ENCODE measurements around the gene WFS1. TPM values are rescaled to one million over a fixed set of nuclear protein-coding genes. Genes with fewer than 3 reads are reported as not detected.

WFS1 gene
- total RNA-seq, 1 donor, result 14.3 TPM

DNA sequence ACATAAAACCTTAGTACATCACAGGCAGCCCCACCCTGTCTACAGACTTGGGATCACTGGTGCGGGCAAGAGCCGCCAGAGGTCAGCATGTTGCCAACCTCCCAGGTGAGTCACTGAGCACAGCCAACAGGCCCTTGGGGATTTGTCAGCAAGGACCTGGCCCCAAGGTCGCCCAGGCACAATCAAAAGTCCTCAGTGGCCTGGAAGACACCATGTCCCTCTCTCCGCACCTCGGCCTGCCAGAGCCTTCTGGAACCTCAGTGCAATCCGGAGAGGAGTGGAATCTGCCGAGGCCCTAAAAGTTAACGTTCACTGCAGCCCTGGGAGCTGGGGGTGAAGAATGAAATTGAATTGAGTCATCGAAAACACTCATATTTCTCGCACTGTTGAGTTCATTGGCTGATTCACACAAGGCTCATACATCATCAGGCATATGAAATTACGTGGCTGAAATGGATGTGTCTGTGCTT is 74.3 kb downstream of the WFS1 start:
- peak; percentile 54 for DNase-seq (ENCODE audit: low read depth)
- H3K4me3 ChIP-seq (ENCODE audit: low read depth, low read length), result no peak overlapping the region
- TF ChIP-seq, protein P1, sequence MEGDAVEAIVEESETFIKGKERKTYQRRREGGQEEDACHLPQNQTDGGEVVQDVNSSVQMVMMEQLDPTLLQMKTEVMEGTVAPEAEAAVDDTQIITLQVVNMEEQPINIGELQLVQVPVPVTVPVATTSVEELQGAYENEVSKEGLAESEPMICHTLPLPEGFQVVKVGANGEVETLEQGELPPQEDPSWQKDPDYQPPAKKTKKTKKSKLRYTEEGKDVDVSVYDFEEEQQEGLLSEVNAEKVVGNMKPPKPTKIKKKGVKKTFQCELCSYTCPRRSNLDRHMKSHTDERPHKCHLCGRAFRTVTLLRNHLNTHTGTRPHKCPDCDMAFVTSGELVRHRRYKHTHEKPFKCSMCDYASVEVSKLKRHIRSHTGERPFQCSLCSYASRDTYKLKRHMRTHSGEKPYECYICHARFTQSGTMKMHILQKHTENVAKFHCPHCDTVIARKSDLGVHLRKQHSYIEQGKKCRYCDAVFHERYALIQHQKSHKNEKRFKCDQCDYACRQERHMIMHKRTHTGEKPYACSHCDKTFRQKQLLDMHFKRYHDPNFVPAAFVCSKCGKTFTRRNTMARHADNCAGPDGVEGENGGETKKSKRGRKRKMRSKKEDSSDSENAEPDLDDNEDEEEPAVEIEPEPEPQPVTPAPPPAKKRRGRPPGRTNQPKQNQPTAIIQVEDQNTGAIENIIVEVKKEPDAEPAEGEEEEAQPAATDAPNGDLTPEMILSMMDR (IDR thresholded peaks at IDR 0.05; ENCODE audit: insufficient read depth, low read length), result peak; percentile 6

DNA sequence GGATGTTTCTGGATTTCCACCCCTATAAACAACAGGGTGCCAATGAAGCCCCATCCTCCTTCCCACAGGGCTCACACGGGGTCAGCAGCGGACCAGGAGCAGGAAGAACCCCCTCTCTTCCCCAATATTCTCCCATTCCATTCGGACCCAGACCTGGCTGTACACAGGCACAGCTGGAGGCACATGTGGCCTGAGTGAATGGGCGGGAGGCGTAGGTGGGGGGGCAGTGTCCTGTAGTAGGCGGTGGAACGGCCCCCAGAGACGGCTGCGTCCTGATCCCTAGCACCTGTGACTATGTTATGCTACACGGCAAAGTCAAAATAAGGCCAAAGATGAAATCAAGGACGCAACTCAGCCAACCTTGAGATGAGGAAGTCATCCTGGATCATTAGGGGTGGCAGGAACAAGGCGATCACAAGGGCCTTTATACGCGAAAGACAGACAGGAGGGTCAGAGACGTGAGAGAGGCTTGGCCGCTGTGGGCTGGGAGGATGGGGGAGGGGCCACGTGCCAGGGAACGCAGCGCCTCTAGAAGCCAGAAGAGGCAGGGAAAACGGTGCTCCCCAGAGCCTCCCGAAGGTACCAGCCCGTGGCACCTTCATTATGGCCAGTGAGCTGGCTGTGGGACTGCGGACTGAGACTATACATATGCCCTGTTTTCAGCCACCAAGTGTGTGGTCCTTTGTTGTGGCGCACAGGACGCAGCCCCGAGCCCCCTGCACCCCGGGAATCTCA is 75.6 kb downstream of the WFS1 start:
- TF ChIP-seq, protein P1 (IDR thresholded peaks at IDR 0.05; ENCODE audit: insufficient read depth, low read length), result no peak
- no peak overlapping the region for H3K4me3 ChIP-seq (ENCODE audit: low read depth, low read length)
- DNase-seq (ENCODE audit: low read depth), result no peak

DNA sequence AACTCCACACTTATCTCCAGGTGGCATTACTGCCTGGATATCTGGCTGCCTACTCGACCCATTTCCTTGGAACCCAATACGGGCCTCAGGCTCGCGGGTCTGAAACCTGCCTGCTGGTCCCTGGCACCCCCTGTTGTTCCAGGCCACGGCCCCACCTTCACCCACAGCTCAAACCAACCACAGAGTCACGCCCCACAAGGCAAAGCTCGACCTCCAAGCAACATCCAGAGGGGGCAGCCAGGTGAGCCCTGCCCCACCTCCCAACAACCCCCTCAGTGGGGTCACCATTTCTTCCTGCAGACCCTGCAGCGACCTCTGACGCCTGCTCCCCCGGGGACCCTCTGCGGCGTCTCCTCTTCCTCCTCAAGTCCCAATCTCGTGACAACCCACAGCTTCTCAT is 76.2 kb downstream of the WFS1 start:
- TF ChIP-seq, protein P1 (IDR thresholded peaks at IDR 0.05; ENCODE audit: insufficient read depth, low read length), result no peak
- no peak for DNase-seq (ENCODE audit: low read depth)
- H3K4me3 ChIP-seq (ENCODE audit: low read depth, low read length), result no peak overlapping the region

DNA sequence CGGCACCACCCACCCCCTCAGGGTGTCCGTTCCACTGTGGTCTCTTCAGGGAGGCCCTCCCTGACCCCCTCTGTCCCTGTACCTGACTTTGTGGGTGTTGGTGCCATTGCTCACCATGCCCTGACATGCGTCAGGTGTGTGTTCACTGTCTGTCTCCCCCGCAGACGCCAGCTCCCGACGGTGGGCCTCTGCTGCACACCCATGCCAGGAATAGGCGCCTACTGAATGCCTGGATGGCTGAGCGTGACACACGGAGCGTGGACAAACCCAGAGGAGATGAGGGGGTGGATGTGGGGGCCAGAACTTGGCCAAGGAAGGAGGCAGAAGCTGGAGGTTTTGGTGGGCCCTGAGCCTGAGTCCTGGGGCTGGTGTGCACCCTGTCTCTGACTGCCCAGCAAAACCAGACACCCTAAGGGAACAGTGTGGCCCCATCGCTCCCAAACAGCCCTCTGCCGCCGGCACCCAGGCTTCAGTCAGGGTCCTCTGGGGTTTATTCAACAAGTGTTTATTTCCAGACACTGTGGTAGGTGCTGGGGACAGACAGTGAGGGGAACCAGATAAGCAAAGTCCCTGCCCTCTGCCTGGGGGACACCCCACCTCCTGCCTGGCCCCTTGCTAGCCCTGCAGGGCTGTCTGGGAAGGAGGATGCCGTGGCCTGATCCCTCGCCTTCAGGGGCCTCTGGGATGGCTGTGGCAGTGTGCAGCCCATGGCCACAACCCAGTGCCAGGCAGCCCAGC is 76.9 kb downstream of the WFS1 start:
- no peak overlapping the region for H3K4me3 ChIP-seq (ENCODE audit: low read depth, low read length)
- no peak for DNase-seq (ENCODE audit: low read depth)
- TF ChIP-seq, protein P1 (IDR thresholded peaks at IDR 0.05; ENCODE audit: insufficient read depth, low read length), result no peak

DNA sequence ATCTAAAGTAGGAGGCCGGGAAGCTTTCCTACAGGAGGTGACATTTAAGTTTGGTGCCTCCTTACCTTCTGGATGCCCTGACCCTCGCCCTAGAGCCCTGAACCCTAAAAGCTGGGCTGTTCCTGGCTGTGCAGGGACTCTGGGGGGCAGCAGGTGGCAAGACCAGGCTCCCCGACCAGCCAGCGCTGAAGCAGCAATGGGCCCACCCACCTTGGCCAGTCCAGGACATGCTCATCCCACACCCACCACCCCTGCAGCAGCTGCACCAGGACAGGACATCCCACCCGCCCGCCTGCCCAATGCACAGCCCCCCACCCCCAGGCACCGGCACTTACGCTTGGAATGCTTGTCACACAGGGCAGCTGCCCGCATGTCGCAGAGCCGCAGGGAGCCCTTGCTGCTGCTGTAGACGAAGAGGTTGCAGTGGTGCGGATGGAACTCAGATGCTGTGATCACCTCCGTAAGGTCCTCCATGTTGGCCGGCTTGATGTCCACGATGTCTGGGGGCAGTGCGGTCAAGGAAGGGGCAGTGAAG is 77.9 kb downstream of the WFS1 start:
- TF ChIP-seq, protein P1 (IDR thresholded peaks at IDR 0.05; ENCODE audit: insufficient read depth, low read length), result no peak
- DNase-seq (ENCODE audit: low read depth), result no peak
- no peak overlapping the region for H3K4me3 ChIP-seq (ENCODE audit: low read depth, low read length)

DNA sequence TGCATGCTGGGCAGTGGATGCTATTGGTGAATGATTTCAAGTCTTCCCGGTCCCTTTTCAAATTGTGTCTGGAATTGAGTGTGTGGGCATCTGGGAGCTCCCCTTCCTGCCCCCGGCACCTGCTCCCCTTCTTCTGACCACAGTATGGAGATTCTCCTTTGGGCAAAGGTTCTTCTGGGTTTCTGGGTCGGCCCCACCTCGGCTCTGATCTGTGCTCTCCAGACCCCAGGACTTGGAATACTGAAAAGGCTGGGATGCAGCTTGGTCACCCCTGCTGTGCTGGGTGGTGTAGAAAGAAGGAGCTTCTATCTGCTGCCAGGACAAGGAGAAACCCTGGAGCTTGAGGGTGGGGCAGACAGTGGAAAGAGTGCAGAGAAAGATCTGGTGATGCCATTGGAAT is 78.8 kb downstream of the WFS1 start:
- TF ChIP-seq, protein P1 (IDR thresholded peaks at IDR 0.05; ENCODE audit: insufficient read depth, low read length), result no peak
- no peak for DNase-seq (ENCODE audit: low read depth)
- H3K4me3 ChIP-seq (ENCODE audit: low read depth, low read length), result no peak overlapping the region

All from fibroblast of the aortic adventitia (primary cell).